Body of pancreas (tissue), 4 donors: ENCODE data around the gene KLF18. TPM values are rescaled to one million over a fixed set of nuclear protein-coding genes. Genes with fewer than 3 reads are reported as not detected.

Source experiments
- ATAC-seq: fragments of 150-250 bp; one replicate; pipeline ENCODE4 v1.9.1; 2016
- DNase-seq, 4 donors: peaks; one replicate each; pipeline ENCODE4 v3.0.0-alpha.2; 2019
- H3K27ac ChIP-seq, 4 donors: fragments of 200-600 bp; sonication (generic); 1 replicate in 3 of 4; 2 replicates in 1 of 4; pipeline versions ENCODE4 v1.5.1 to v1.6.1; 2016 to 2019; ENCODE audit warnings: mild to moderate bottlenecking in 1 of 4, mixed read lengths in 1 of 4, moderate library complexity in 1 of 4
- H3K27me3 ChIP-seq, 2 donors: fragments of 200-600 bp; sonication (generic); one replicate each; pipeline ENCODE4 v1.6.0; 2016; ENCODE audit warnings: mild to moderate bottlenecking in 1 of 2
- H3K36me3 ChIP-seq, 2 donors: fragments of 200-600 bp; sonication (generic); replicated peaks in 1 of 2; 2 replicates each; pipeline ENCODE4 v1.5.1; 2016; ENCODE audit warnings: low read depth in 2 of 2; ENCODE audit not compliant: insufficient read depth in 1 of 2
- H3K4me1 ChIP-seq: fragments of 200-600 bp; sonication (generic); one replicate; pipeline ENCODE4 v1.6.0; 2016
- H3K4me3 ChIP-seq, 2 donors: fragments of 200-600 bp; sonication (generic); 1 replicate in 1 of 2; 2 replicates in 1 of 2; pipeline ENCODE4 v1.5.1; 2016 to 2019
- H3K9me3 ChIP-seq, 3 donors: fragments of 200-600 bp; sonication (generic); 1 replicate in 2 of 3; 2 replicates in 1 of 3; pipeline ENCODE4 v1.5.1; 2016
- POLR2A ChIP-seq, 3 donors: fragments of 450-650 bp; IDR thresholded peaks; one replicate each; pipeline ENCODE4 v1.6.1; 2016; ENCODE audit warnings: antibody characterized with exemption in 3 of 3, mild to moderate bottlenecking in 2 of 3
- WGBS, 2 donors: methylation state at CpG; one replicate each; pipeline ENCODE4 v1.1.5; 2017; 5-methylcytosine and 5-hydroxymethylcytosine counted together
- intact Hi-C: fragments of 100-400 bp; cut with DNase I; formaldehyde crosslinking; loops from one replicate; pipeline ENCODE4 v1.15.1; 2023
- total RNA-seq, 2 donors: library from RNA; depleted of rRNA; stranded (reverse); fragments of >200 nt; gene quantifications; one replicate each; pipeline ENCODE4 v1.1.0, GENCODE V29; 2016
- TF ChIP-seq, protein P1 (sequence below), 7 experiments: fragments of 450-650 bp in 4 of 7; fragments of 200-600 bp in 3 of 7; sonication (generic) in 3 of 7; IDR thresholded peaks; one replicate each; pipeline ENCODE4 v1.5.1; 2016 to 2019; ENCODE audit warnings: antibody characterized with exemption in 7 of 7

The KLF18 gene
- total RNA-seq, 2 donors from 2014 or later = not detected

DNA sequence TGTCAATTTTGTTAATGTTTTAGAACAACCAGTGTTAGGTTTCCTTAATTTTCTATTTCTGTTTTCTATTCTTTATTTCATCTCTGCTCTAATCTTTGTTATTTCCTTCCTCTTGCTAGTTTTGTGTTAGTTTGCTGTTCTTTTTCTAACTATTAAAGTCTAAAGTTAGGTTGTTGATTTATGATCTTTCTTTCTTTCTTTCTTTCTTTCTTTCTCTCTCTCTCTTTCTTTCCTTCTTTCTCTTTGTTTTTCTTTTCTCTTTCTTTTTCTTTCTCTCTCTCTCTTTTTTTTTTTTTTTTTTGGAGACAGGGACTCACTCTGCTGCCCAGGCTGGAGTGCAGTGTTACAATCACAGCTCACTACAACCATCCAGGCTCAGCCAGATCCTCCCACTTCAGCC, 17.4 kb upstream of the KLF18 start:
- Histone ChIP-seq H3K4me3 (no peak overlapping the region), H3K9me3 (no peaks in the 10 kb centered on the region), H3K27ac (no peak overlapping the region), H3K4me1 (no peaks in the 10 kb centered on the region), H3K27me3 (no peaks in the 10 kb centered on the region), H3K36me3 (no peaks in the 10 kb centered on the region)
- no peak for DNase-seq
- TF ChIP-seq, protein P1, sequence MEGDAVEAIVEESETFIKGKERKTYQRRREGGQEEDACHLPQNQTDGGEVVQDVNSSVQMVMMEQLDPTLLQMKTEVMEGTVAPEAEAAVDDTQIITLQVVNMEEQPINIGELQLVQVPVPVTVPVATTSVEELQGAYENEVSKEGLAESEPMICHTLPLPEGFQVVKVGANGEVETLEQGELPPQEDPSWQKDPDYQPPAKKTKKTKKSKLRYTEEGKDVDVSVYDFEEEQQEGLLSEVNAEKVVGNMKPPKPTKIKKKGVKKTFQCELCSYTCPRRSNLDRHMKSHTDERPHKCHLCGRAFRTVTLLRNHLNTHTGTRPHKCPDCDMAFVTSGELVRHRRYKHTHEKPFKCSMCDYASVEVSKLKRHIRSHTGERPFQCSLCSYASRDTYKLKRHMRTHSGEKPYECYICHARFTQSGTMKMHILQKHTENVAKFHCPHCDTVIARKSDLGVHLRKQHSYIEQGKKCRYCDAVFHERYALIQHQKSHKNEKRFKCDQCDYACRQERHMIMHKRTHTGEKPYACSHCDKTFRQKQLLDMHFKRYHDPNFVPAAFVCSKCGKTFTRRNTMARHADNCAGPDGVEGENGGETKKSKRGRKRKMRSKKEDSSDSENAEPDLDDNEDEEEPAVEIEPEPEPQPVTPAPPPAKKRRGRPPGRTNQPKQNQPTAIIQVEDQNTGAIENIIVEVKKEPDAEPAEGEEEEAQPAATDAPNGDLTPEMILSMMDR (IDR thresholded peaks at IDR 0.05) = no peak
- no peak for TF ChIP-seq POLR2A (IDR thresholded peaks at IDR 0.05)
- ATAC-seq = no peak
- intact Hi-C loops = no loop called here

DNA sequence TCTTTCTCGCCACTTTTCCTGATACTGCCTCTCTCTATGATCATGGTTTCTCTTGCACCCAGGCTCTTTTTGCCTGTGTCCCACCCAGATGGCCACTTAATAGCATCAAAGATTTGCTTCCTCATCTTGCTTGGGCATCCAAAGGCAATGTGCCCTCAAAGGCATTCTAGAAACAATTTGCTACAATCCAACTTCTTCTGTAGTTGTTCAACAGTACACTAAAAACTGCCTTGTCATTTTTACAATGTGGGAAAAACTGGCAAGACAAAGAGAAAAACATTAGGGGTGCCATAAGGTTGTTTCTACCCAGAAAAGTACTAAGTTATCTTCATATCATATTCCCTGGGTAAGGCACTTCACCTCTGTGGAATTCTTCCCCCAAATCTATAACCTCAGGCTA, 16.5 kb upstream of the KLF18 start:
- H3K4me3 ChIP-seq = no peak overlapping the region
- no peak overlapping the region for H3K27ac ChIP-seq
- no peak for TF ChIP-seq POLR2A (IDR thresholded peaks at IDR 0.05)
- TF ChIP-seq, protein P1 (IDR thresholded peaks at IDR 0.05) = no peak
- H3K4me1 ChIP-seq = no peaks in the 10 kb centered on the region
- intact Hi-C loops = no loop called here
- 44 to 71% methylated on average over 1 of the region's 1 CpG for WGBS, 2 donors
- no peaks in the 10 kb centered on the region for H3K9me3 ChIP-seq
- ATAC-seq = no peak
- no peaks in the 10 kb centered on the region for H3K36me3 ChIP-seq
- DNase-seq = no peak
- no peaks in the 10 kb centered on the region for H3K27me3 ChIP-seq

DNA sequence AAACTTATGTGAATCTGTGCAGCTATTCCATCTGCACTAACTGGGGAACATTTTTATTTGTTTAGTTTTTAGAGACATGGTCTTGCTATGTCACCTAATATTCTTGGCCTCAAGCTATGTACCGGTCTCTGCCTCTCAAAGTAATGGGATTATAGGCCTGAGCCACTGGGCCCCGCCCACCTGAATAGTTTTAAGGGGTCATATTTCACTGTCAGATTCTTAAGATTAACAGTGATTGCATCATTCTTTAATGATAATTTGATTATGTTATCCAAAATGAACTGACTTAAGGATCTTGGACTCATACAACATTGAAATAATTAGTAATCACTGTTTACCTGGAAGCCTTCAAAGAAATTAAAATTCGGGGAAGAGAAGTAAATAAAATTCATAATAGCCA, 12.6 kb upstream of the KLF18 start:
- intact Hi-C loops = no loop called here
- WGBS, 2 donors = 67 to 82% methylated on average over 3 of the region's 3 CpGs
- no peak for ATAC-seq

DNA sequence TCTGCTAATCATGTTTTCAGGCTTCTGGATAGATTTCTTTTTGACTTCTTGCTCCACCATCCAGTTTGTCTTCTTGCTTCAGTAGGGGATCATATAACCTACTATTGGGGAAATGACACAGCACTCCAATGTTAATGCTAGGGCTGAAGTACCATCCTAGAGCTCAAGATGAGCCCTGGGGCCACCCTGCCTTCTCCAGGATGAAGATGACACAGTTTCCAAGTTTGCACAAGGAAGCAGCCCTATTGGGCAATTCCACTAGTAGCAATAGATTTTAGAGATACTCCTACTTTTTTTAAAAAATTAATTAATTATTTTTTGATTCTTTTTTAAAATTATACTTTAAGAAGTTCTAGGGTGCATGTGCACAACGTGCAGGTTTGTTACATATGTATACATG, 11.3 kb upstream of the KLF18 start:
- Histone ChIP-seq H3K27ac (no peak overlapping the region), H3K4me3 (no peak overlapping the region), H3K9me3 (no peaks in the 10 kb centered on the region), H3K36me3 (no peaks in the 10 kb centered on the region), H3K27me3 (no peaks in the 10 kb centered on the region), H3K4me1 (no peaks in the 10 kb centered on the region)
- 48 to 72% methylated on average over 1 of the region's 1 CpG for WGBS, 2 donors
- TF ChIP-seq, protein P1 (IDR thresholded peaks at IDR 0.05) = no peak
- TF ChIP-seq POLR2A (IDR thresholded peaks at IDR 0.05) = no peak
- no peak for DNase-seq
- intact Hi-C loops = no loop called here
- no peak for ATAC-seq

More for the DNA sequence above, 12.6 kb upstream of the KLF18 start:
- H3K36me3 ChIP-seq = no peaks in the 10 kb centered on the region
- H3K9me3 ChIP-seq = no peaks in the 10 kb centered on the region
- no peaks in the 10 kb centered on the region for H3K27me3 ChIP-seq
- TF ChIP-seq POLR2A (IDR thresholded peaks at IDR 0.05) = no peak
- TF ChIP-seq, protein P1 (IDR thresholded peaks at IDR 0.05) = no peak
- H3K4me3 ChIP-seq = no peak overlapping the region
- DNase-seq = no peak
- no peak overlapping the region for H3K27ac ChIP-seq
- no peaks in the 10 kb centered on the region for H3K4me1 ChIP-seq

DNA sequence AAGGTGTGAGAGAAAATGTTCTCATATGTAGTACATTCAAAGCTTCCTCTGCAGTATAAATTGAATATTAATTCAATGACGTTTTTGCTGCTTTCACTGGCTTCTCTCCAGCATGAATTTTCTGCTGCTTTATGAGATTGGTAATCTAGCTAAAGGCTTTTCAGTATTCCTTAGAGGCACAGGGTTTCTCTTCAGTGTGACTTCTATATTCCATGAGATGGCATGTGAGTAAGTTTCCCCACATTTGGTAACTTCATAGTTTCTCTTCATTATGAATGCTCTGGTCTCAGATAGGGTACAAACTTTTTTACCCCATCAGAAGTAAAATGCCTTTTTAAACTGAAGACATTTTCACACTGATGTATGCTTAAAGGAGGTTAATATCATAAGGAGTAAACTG, 10.4 kb upstream of the KLF18 start:
- Histone ChIP-seq H3K27me3 (no peaks in the 10 kb centered on the region), H3K36me3 (no peaks in the 10 kb centered on the region), H3K4me1 (no peaks in the 10 kb centered on the region), H3K9me3 (no peaks in the 10 kb centered on the region), H3K4me3 (no peak overlapping the region), H3K27ac (no peak overlapping the region)
- TF ChIP-seq POLR2A (IDR thresholded peaks at IDR 0.05) = no peak
- TF ChIP-seq, protein P1 (IDR thresholded peaks at IDR 0.05) = no peak
- intact Hi-C loops = no loop called here
- DNase-seq (no peak), ATAC-seq (no peak)
- 7 to 14% methylated on average over 1 of the region's 1 CpG for WGBS, 2 donors
